Neutrophil (primary cell): ENCODE data around the gene ERC2.

Experiments
- H3K27ac ChIP-seq: fragments of 200-600 bp; sonication (generic); 2 replicates; pipeline ENCODE4 v1.5.1; 2016; ENCODE audit warnings: mild to moderate bottlenecking, moderate library complexity
- H3K27me3 ChIP-seq: fragments of 200-600 bp; sonication (generic); 2 replicates; pipeline ENCODE4 v1.6.0; 2016; ENCODE audit warnings: mild to moderate bottlenecking
- H3K36me3 ChIP-seq: fragments of 200-600 bp; sonication (generic); 2 replicates; pipeline ENCODE4 v1.5.1; 2017
- H3K4me1 ChIP-seq, 2 experiments: fragments of 200-600 bp in 1 of 2; sonication (generic) in 1 of 2; 1 replicate in 1 of 2; 2 replicates in 1 of 2; pipeline versions ENCODE4 v1.5.1 to v1.6.1; 2013 to 2016; ENCODE audit warnings: low read depth in 1 of 2, low read length in 1 of 2, mild to moderate bottlenecking in 1 of 2, moderate library complexity in 1 of 2; ENCODE audit not compliant: control insufficient read depth in 1 of 2, insufficient read depth in 1 of 2
- H3K4me3 ChIP-seq, 2 experiments: fragments of 200-600 bp in 1 of 2; sonication (generic) in 1 of 2; 1 replicate in 1 of 2; 2 replicates in 1 of 2; pipeline ENCODE4 v1.5.1; 2013 to 2016; ENCODE audit warnings: low read depth in 1 of 2, low read length in 1 of 2, mild to moderate bottlenecking in 1 of 2, moderate library complexity in 1 of 2
- H3K9me3 ChIP-seq: fragments of 200-600 bp; sonication (generic); 2 replicates; pipeline ENCODE4 v1.5.1; 2016
- CTCF ChIP-seq: fragments of 200-600 bp; sonication (generic); IDR thresholded peaks from 2 replicates; pipeline ENCODE4 v1.5.1; 2016; ENCODE audit warnings: antibody characterized with exemption

Gene ERC2

GRCh38 chr3:56488812-56489600 is 20.7 kb upstream of the ERC2 start:
- H3K4me1 ChIP-seq = no peaks in the 10 kb centered on the region
- no peak for TF ChIP-seq CTCF
- no peaks in the 10 kb centered on the region for H3K36me3 ChIP-seq
- H3K4me3 ChIP-seq = no peak overlapping the region
- no peak overlapping the region for H3K27ac ChIP-seq
- H3K9me3 ChIP-seq = no peaks in the 10 kb centered on the region
- H3K27me3 ChIP-seq = no peaks in the 10 kb centered on the region

- H3K4me3 ChIP-seq = no peak overlapping the region
- no peak for TF ChIP-seq CTCF
- H3K4me1 ChIP-seq = no peaks in the 10 kb centered on the region
- H3K27me3 ChIP-seq = peaks cover 3% of the 10 kb centered on the region
- no peak overlapping the region for H3K27ac ChIP-seq
- no peaks in the 10 kb centered on the region for H3K9me3 ChIP-seq
- H3K36me3 ChIP-seq = no peaks in the 10 kb centered on the region
These were observed 16.3 kb upstream of the ERC2 start for GRCh38 chr3:56484525-56485032.

GRCh38 chr3:56484122-56484521 is 15.9 kb upstream of the ERC2 start:
- Histone ChIP-seq H3K36me3 (no peaks in the 10 kb centered on the region), H3K4me3 (no peak overlapping the region), H3K27ac (no peak overlapping the region), H3K9me3 (no peaks in the 10 kb centered on the region), H3K27me3 (peaks cover 3% of the 10 kb centered on the region), H3K4me1 (no peaks in the 10 kb centered on the region)
- TF ChIP-seq CTCF = no peak

GRCh38 chr3:56477646-56478045 is 9.4 kb upstream of the ERC2 start:
- Histone ChIP-seq H3K36me3 (no peaks in the 10 kb centered on the region), H3K27ac (no peak overlapping the region), H3K9me3 (no peaks in the 10 kb centered on the region), H3K4me1 (no peaks in the 10 kb centered on the region), H3K27me3 (peaks cover 51% of the 10 kb centered on the region), H3K4me3 (no peak overlapping the region)
- no peak for TF ChIP-seq CTCF

GRCh38 chr3:56476771-56477170 is 8.5 kb upstream of the ERC2 start:
- H3K4me3 ChIP-seq = no peak overlapping the region
- no peak overlapping the region for H3K27ac ChIP-seq
- no peaks in the 10 kb centered on the region for H3K9me3 ChIP-seq
- H3K4me1 ChIP-seq = no peaks in the 10 kb centered on the region
- H3K36me3 ChIP-seq = no peaks in the 10 kb centered on the region
- no peak for TF ChIP-seq CTCF
- peaks cover 59% of the 10 kb centered on the region for H3K27me3 ChIP-seq
